ENCODE measurements around the gene ZBTB32. TPM values are rescaled to one million over a fixed set of nuclear protein-coding genes. Genes with fewer than 3 reads are reported as not detected.

Gene ZBTB32
- total RNA-seq, 1 donor from 2014 or later = 140 TPM

DNA sequence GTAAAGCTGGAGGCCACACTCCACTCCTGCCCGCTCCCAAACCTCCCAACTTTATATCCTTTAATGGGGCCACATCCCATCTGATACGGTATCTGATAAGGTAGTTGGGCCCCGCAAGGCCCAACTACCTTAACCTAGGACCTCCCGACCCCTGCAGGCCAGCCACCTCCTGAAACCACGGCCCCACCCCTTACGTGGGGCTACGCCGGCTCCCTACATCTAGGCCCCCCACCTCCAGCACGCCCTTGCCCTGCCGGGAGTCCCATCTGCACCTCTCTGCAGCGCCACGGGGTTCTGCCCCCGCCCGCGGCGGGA, 35.7 kb downstream of the ZBTB32 start:
- Mint-ChIP-seq H3K4me1 (peaks cover 44% of the 10 kb centered on the region), H3K36me3 (ENCODE audit: low read depth) (peaks cover 44% of the 10 kb centered on the region), H3K27me3 (no peaks in the 10 kb centered on the region), H3K9me3 (no peaks in the 10 kb centered on the region), H3K27ac (no peak overlapping the region), H3K4me3 (peak overlapping the region; percentile 91)
- no peak for DNase-seq
- intact Hi-C loops (cut with micrococcal nuclease) = loop anchor here (1.0 to 10.0 kb wide), 5 partner anchors 23 to 375 kb away; partner anchors contain the start of genes ARHGAP33, OVOL3, POLR2I and TBCB

DNA sequence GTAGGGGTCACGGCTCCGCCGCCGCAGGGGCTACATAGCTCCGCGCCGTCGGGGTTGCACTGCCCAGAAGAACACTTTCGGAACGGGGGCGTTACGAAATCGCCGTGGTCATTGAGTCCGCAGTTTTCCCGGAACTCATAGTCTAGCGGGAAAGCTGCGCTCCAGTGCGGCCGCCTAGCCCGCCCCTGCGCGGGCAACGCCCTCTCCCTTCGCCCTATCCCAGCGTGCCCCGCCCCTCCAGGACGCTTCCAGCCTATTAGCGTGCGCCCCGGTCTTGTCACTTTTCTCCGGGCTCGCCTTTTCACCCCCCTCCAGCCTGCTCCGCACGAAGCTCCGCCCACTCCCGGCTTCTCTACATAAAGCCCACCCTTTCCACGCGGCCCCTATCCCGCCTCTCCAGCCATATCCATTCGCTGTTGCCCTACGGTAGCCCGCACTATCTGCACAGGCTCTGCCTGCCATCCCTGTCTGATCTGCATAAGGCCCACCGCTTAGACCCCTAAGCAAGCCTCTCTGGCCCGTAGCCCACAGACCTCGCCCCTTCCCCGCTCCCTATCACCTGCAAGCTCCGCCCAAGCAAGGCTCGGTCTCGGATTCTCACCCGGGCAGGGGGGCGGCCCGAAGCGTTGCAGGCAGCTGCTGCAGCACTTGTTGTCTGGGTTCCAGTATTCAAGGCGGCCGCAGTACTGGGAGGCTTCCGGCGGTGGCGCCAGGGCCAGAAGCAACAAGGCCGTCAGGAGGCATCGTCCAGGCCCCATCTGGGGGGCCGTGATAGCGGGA, 36.3 kb downstream of the ZBTB32 start:
- Mint-ChIP-seq H3K27me3 (no peaks in the 10 kb centered on the region), H3K36me3 (ENCODE audit: low read depth) (peaks cover 42% of the 10 kb centered on the region), H3K4me1 (peaks cover 44% of the 10 kb centered on the region), H3K4me3 (peak overlapping the region; percentile 91), H3K27ac (peak overlapping the region; percentile 97), H3K9me3 (no peaks in the 10 kb centered on the region)
- intact Hi-C loops (cut with micrococcal nuclease) = loop anchor here (1.0 to 10.0 kb wide), 5 partner anchors 23 to 374 kb away; partner anchors contain the start of genes ARHGAP33, OVOL3, POLR2I and TBCB
- DNase-seq = peak; percentile 99

DNA sequence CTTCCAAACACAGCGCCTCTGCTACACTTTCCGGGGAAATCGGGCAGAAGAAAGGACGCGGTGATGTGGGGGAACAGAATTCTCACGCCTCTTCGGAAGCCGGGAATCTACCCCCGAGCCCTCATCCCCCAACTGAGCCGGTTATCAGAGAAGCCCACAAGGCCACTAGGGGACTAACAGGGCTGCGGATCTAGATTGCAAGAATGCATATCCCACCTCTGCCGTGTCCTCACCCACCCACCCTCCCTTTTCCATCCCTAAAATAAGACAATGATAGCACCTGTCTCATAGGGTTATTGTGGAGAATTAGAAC, 36.8 kb downstream of the ZBTB32 start:
- Mint-ChIP-seq H3K4me1 (peaks cover 47% of the 10 kb centered on the region), H3K27me3 (no peaks in the 10 kb centered on the region), H3K36me3 (ENCODE audit: low read depth) (peaks cover 38% of the 10 kb centered on the region), H3K27ac (peak overlapping the region; percentile 97), H3K9me3 (no peaks in the 10 kb centered on the region), H3K4me3 (peak overlapping the region; percentile 91)
- no peak for DNase-seq
- intact Hi-C loops (cut with micrococcal nuclease) = loop anchor here (2.0 to 10.0 kb wide), 3 partner anchors 48 to 374 kb away; partner anchors contain the start of genes OVOL3, POLR2I and TBCB

DNA sequence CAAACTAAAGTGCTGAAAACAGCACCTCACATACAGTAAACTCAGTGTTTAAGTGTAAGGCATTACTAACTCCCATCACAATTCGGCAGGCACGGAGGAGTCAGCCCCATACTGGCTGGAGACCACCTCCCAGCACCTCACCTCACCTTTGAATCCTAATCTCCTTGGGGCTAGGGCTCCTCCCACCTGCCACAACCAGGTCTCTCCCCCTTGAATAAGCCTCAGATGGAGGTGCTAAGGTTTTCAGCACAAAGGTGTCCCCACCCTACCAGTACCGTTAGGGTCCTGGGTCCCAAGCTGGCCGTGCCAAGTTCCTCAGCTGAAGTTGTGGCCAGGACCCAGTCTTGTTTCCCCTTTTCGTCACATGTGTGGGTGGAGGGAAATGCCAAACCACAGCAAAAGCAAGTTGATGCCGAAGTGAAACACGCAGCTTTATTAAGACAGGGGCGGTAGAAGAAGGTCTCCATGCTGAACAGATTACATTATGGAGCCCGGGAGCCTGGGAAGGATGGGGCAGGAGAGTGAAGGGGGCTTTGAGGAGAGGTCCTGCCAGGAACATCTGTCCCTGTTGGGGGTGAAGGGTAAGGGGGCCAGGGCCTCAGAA, 37.9 kb downstream of the ZBTB32 start, which contains the start of gene IGFLR1:
Gene IGFLR1, minus strand, starts transcription at position 332 of the 604 bp plus-strand sequence. CDS start 1,272 bp downstream, outside the sequence.
- H3K4me3 Mint-ChIP-seq = peak within 1 kb of the TSS; percentile 94
- H3K4me1 Mint-ChIP-seq = peaks cover 45% of the 10 kb centered on the region
- H3K36me3 Mint-ChIP-seq (ENCODE audit: low read depth) = peaks cover 28% of the 10 kb centered on the region
- peak within 1 kb of the TSS; percentile 98 for H3K27ac Mint-ChIP-seq
- no peaks in the 10 kb centered on the region for H3K9me3 Mint-ChIP-seq
- DNase-seq = peak; percentile 92
- no peaks in the 10 kb centered on the region for H3K27me3 Mint-ChIP-seq
- intact Hi-C loops (cut with micrococcal nuclease) = loop anchor here (1.0 to 10.0 kb wide), 2 partner anchors 29 to 373 kb away; partner anchors contain the start of genes OVOL3, POLR2I and TBCB

DNA sequence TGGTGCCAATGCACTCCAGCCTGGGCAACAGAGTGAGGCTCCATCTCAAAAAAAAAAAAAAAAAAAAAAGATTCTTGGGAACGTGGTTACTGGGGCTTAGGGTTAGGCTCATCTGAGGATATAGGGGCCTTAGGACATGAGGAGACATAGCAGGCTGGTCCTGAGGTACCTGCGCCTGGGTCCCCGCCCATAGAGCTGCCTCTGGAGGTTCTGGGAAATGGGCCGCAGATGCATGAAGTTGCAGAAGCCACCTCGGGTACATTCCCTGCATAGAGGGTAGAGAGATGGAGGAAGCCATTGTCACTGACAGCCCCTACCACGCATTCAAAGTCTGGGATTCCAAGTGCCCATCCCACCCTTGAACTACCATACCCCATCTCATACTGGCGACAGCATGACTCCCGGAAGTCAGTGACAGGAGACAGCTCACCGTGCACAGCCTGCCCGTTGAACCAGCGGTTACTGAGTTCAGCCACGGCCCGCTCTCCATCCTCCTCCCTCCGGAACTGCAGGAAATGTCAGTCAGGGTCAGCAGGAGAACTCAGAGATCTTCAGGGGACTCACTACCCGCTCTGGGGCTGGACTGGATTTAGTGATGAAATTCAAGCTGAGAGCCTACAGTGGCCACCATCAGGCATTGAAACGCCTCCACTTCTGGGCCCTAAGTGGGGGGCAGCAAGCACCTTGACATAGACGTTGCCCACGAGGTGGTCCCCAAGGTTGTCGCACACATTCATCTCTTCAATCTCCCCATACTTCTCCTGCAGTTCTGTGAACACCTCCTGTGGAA, 39.5 kb downstream of the ZBTB32 start:
- Mint-ChIP-seq H3K27me3 (no peaks in the 10 kb centered on the region), H3K4me1 (peaks cover 49% of the 10 kb centered on the region), H3K27ac (peak overlapping the region; percentile 100), H3K4me3 (peak overlapping the region; percentile 94), H3K36me3 (ENCODE audit: low read depth) (peaks cover 21% of the 10 kb centered on the region), H3K9me3 (no peaks in the 10 kb centered on the region)
- DNase-seq = no peak
- intact Hi-C loops (cut with micrococcal nuclease) = loop anchor here (10.0 kb wide), 1 partner anchor 371 kb away; the partner anchor contains the start of genes OVOL3, POLR2I and TBCB

DNA sequence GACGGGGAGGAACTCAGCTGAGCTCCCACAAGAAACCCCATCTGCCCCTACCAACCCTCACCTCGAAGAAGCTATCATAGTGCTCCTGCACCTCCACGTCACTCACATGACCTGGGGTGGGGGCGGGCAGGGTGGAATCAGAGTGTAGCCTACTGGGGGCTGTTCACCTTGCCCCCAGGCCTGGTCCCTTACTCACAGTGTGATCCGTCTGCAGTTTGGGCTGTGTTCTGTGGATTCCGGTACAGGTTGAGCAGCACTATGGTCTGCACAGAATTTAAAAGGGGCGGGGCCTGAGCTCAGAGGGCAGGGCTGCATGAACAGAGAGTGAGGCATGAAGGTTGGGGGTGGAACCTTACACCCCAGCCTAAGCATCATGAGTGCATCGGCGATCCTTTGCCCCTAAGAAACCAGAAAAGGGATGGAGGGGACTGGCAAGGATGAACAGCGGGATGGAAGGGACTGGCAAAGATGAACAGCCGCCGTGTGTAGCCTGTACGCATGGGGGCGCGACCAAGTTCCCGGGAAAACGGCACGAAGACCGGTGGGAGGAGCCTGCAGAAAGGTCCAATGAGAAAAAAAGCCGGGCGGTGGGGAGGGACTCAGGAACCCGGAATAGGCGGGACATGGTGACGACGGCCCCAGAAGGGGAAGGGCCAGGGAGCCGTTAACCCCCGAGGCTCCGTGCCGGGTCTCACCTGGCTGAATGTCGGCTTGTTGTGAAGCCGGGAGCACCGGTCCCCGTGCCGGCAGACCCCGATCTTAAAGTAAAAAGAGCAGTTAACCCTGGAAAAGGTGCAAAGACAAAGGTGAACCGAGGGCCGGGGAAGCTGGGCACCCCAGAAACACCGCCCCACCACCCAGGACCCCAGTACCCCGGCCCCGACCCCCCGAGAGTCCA, 40.3 kb downstream of the ZBTB32 start:
- intact Hi-C loops (cut with micrococcal nuclease) = loop anchor here (1.0 to 10.0 kb wide), 5 partner anchors 27 to 370 kb away; partner anchors contain the start of genes ARHGAP33, OVOL3, POLR2I and TBCB
- no peaks in the 10 kb centered on the region for H3K9me3 Mint-ChIP-seq
- peak; percentile 98 for DNase-seq
- H3K4me1 Mint-ChIP-seq = peaks cover 50% of the 10 kb centered on the region
- peak overlapping the region; percentile 94 for H3K4me3 Mint-ChIP-seq
- H3K36me3 Mint-ChIP-seq (ENCODE audit: low read depth) = peaks cover 20% of the 10 kb centered on the region
- peak overlapping the region; percentile 100 for H3K27ac Mint-ChIP-seq
- no peaks in the 10 kb centered on the region for H3K27me3 Mint-ChIP-seq

DNA sequence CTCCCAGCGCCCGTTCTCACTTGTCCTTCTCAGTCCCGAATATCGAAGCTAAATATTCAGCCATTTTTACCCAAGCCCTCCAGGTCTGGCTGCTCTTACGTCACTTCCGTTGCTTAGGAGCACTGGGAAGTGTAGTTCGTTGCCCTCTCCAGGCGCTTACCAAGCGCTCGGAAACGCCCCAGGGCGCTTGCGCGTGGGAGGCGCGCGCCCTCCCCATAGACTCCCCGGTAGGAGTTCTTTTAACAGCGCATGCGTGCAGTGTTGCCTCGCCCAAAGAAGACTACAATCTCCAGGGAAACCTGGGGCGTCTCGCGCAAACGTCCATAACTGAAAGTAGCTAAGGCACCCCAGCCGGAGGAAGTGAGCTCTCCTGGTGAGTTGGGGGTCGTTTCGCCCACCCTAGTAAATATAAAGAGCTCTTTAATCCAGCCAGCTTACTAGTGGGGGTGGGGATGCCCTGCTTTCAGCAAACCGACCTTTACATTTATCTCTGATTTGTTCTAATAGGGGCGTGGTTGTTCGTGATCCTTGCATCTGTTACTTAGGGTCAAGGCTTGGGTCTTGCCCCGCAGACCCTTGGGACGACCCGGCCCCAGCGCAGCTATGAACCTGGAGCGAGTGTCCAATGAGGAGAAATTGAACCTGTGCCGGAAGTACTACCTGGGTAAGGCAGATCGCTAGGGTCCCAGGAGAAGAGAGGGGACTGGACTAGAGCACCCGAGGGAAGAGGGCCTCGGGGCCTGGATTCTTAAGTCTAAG, 41.1 kb downstream of the ZBTB32 start, which contains the start of the genes PSENEN and U2AF1L4:
Gene PSENEN, plus strand, starts transcription at position 324 of the 759 bp plus-strand sequence. Its CDS starts 280 bp downstream, at position 604.
Gene U2AF1L4, minus strand, starts transcription at position 91 of the 759 bp plus-strand sequence. Its CDS starts 27 bp downstream, at position 64.
- H3K36me3 Mint-ChIP-seq (ENCODE audit: low read depth) = peaks cover 20% of the 10 kb centered on the region
- no peaks in the 10 kb centered on the region for H3K9me3 Mint-ChIP-seq

DNA sequence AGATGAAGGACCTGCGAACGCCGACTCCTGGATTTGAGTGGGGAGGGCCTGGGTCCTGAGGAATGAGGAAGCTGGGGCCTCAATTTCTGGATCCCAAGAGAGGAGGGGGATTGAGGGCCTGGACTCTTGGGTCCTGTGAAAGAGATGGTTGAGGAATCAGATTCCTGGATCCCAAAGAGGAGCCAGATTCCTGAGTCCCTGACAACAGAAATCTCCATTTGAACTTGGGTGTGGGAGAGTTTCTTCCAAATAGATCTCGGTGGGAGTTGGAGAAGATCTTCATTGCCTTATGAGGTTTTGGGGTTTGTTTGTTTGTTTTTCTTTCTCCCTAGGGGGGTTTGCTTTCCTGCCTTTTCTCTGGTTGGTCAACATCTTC, 41.7 kb downstream of the ZBTB32 start:
- no peak for DNase-seq
- peaks cover 47% of the 10 kb centered on the region for H3K4me1 Mint-ChIP-seq

More for the DNA sequence above, 41.1 kb downstream of the ZBTB32 start, which contains the start of the genes PSENEN and U2AF1L4:
- peaks cover 52% of the 10 kb centered on the region for H3K4me1 Mint-ChIP-seq
- H3K4me3 Mint-ChIP-seq = peak within 1 kb of the TSS; percentile 94
- H3K27ac Mint-ChIP-seq = peak within 1 kb of the TSS; percentile 100
- intact Hi-C loops (cut with micrococcal nuclease) = loop anchor here (1.0 to 10.0 kb wide), 5 partner anchors 28 to 369 kb away; partner anchors contain the start of genes ARHGAP33, OVOL3, POLR2I and TBCB
- H3K27me3 Mint-ChIP-seq = no peaks in the 10 kb centered on the region
- peak; percentile 99 for DNase-seq

DNA sequence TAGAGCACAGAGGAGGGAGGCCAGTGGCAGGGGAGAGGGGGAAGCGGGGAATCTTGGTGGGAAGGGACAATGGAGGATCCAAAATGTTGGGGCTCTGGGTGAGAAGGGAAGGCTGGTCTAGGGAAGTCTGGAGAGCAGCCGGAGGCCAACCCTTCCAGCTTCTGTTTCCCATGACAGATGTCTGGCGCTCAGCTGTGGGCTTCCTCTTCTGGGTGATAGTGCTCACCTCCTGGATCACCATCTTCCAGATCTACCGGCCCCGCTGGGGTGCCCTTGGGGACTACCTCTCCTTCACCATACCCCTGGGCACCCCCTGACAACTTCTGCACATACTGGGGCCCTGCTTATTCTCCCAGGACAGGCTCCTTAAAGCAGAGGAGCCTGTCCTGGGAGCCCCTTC, 42.2 kb downstream of the ZBTB32 start:
- peaks cover 47% of the 10 kb centered on the region for H3K4me1 Mint-ChIP-seq
- peaks cover 19% of the 10 kb centered on the region for H3K36me3 Mint-ChIP-seq (ENCODE audit: low read depth)
- intact Hi-C loops (cut with micrococcal nuclease) = loop anchor here (5.0 to 10.0 kb wide), 2 partner anchors 306 to 368 kb away; partner anchors contain the start of genes OVOL3, POLR2I, TBCB and THAP8
- H3K27me3 Mint-ChIP-seq = no peaks in the 10 kb centered on the region
- H3K4me3 Mint-ChIP-seq = peak overlapping the region; percentile 94
- no peak for DNase-seq
- no peaks in the 10 kb centered on the region for H3K9me3 Mint-ChIP-seq
- peak overlapping the region; percentile 100 for H3K27ac Mint-ChIP-seq

More for the DNA sequence above, 41.7 kb downstream of the ZBTB32 start:
- Mint-ChIP-seq H3K36me3 (ENCODE audit: low read depth) (peaks cover 19% of the 10 kb centered on the region), H3K27ac (peak overlapping the region; percentile 100), H3K4me3 (peak overlapping the region; percentile 94), H3K9me3 (no peaks in the 10 kb centered on the region), H3K27me3 (no peaks in the 10 kb centered on the region)
- intact Hi-C loops (cut with micrococcal nuclease) = loop anchor here (5.0 to 10.0 kb wide), 2 partner anchors 306 to 369 kb away; partner anchors contain the start of genes OVOL3, POLR2I, TBCB and THAP8

DNA sequence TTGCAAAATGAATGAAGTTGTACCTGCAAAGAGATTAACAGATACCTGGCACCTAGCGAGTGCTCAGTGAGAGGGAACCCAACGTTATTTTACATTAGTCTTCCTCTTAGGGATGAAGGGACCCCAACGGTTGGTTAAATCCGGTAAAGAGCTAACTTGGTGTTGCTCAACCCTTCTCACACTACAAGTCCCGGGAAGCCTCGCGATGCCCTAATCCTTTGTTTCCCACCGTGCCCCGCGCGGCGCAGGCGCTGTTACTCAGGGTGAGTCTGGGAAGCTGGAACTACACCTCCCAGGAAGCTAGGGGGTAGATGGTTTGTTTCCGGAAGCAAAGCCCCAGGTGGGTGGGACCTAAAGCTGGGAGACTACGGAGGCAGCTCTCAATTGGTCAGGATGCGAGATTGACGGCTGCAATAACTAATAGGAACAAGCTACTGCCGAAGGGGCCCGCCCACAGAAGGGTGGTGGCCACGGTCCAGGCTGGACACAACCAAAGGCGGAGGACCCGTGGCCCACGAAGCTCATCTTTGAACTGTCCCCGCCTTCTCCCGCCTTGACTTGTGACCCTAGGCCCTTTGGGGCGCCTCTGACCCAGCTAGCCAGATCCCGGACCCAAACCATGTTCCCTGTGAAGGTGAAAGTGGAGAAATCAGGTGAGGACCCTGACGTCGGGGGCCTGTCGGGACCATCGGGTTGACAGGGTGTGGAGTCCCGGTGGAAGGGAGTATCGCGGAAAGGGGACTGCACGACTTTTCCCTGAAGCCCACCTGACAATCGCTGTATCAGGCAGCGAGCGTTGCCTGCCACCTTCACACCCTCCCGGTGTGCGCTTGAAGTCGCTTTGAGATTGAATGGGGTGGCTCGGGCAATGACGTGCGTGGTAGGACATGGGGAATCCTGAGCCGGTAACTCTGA, 44.0 kb downstream of the ZBTB32 start, which contains the start of gene LIN37:
Gene LIN37, plus strand, starts transcription at position 471 of the 915 bp plus-strand sequence. Its CDS starts 149 bp downstream, at position 620.
- Mint-ChIP-seq H3K4me1 (peaks cover 37% of the 10 kb centered on the region), H3K27ac (peak within 1 kb of the TSS; percentile 95)

DNA sequence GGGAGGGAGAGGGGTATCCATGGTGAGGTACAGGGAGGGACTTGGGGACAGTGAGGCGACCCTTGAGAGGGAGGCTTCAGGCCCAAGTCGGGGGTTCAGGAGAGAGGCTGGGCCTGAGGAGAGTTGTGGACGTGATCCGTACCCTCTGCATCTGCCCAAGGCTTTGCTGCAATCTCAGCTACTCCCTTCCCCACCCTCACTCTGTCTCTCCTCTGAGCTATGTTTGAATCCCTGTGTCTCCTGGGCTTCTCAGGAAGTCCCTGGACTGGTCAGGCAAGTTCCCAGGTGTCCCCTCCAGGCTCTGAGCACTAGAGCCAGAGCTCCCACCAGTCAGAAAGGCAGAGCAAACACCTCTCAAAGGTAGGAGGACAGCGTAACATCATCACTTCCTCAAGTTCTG, 45.8 kb downstream of the ZBTB32 start:
- DNase-seq = no peak
- peaks cover 17% of the 10 kb centered on the region for H3K36me3 Mint-ChIP-seq (ENCODE audit: low read depth)
- H3K27me3 Mint-ChIP-seq = no peaks in the 10 kb centered on the region
- intact Hi-C loops (cut with micrococcal nuclease) = no loop called here
- H3K27ac Mint-ChIP-seq = no peak overlapping the region
- peaks cover 33% of the 10 kb centered on the region for H3K4me1 Mint-ChIP-seq
- peak overlapping the region; percentile 61 for H3K4me3 Mint-ChIP-seq
- no peaks in the 10 kb centered on the region for H3K9me3 Mint-ChIP-seq

More for the DNA sequence above, 44.0 kb downstream of the ZBTB32 start, which contains the start of gene LIN37:
- Mint-ChIP-seq H3K9me3 (no peaks in the 10 kb centered on the region), H3K4me3 (peak within 1 kb of the TSS; percentile 99), H3K36me3 (ENCODE audit: low read depth) (peaks cover 12% of the 10 kb centered on the region), H3K27me3 (no peaks in the 10 kb centered on the region)
- intact Hi-C loops (cut with micrococcal nuclease) = loop anchor here (1.0 to 10.0 kb wide), 3 partner anchors 10 to 366 kb away; partner anchors contain the start of genes OVOL3, POLR2I, PROSER3 and TBCB
- DNase-seq = peak; percentile 100
